ENCODE data around the gene CACHD1. TPM values are rescaled to one million over a fixed set of nuclear protein-coding genes. Genes with fewer than 3 reads are reported as not detected.
A peak's percentile ranks its signal among the peaks of the same experiment; 100 is the strongest.

CACHD1 gene
- total and polyA plus RNA-seq, 11 donors: 0.89 to 10.0 (median 2.4) TPM

DNA sequence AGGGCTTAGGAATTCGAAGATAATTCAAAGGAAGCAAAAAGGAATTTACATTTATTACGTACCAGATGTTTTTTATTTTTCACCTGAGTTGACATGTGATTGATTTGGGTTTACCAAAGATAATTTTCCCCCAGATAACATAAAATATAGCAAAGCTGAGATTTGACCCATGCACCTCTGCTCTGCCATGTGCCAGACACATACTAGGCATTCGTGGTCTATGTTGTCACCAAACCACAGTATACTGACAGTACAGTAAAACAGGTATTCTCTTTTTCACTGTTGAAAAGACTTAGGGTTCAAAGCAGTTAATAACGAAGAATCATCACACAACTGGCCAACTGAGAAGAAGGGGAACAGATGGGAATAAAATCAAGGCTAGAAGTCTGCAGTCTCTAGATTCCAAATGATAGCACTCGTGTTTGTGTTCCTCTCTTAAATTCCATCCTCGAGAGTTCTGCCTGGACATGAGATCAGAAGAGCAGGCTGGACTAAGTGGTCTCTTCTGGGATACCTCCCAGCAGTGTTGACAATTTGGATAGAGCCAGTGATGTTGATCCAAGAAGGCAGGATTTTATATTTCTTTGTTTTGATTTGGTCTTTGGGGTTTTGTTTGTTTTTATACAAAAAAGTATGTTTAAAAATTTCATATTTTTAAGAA, 189.7 kb downstream of the CACHD1 start:
- ATAC-seq (no peak), DNase-seq (no peak)
- 65 to 70% (median 67%) methylated on average over 6 of the region's 6 CpGs for WGBS, 4 donors
- Histone ChIP-seq H3K4me3 (no peak overlapping the region), H3K4me1 (peaks cover 0 to 2% (median 0%) of the 10 kb centered on the region in 12 donors), H3K36me3 (peaks cover 0 to 40% (median 0%) of the 10 kb centered on the region in 9 donors), H3K9me3 (no peaks in the 10 kb centered on the region), H3K27ac (no peak overlapping the region), H3K27me3 (no peaks in the 10 kb centered on the region)
- no peak for TF ChIP-seq POLR2A (IDR thresholded peaks at IDR 0.05)
- TF ChIP-seq, protein P1, sequence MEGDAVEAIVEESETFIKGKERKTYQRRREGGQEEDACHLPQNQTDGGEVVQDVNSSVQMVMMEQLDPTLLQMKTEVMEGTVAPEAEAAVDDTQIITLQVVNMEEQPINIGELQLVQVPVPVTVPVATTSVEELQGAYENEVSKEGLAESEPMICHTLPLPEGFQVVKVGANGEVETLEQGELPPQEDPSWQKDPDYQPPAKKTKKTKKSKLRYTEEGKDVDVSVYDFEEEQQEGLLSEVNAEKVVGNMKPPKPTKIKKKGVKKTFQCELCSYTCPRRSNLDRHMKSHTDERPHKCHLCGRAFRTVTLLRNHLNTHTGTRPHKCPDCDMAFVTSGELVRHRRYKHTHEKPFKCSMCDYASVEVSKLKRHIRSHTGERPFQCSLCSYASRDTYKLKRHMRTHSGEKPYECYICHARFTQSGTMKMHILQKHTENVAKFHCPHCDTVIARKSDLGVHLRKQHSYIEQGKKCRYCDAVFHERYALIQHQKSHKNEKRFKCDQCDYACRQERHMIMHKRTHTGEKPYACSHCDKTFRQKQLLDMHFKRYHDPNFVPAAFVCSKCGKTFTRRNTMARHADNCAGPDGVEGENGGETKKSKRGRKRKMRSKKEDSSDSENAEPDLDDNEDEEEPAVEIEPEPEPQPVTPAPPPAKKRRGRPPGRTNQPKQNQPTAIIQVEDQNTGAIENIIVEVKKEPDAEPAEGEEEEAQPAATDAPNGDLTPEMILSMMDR (IDR thresholded peaks at IDR 0.05): no peak
- intact Hi-C loops (cut with DNase I): loop anchor here in 2 of 10 donors (10.0 kb wide), 2 partner anchors 185 to 275 kb away; partner anchors contain the start of gene CACHD1 (in 1 of the 2)

DNA sequence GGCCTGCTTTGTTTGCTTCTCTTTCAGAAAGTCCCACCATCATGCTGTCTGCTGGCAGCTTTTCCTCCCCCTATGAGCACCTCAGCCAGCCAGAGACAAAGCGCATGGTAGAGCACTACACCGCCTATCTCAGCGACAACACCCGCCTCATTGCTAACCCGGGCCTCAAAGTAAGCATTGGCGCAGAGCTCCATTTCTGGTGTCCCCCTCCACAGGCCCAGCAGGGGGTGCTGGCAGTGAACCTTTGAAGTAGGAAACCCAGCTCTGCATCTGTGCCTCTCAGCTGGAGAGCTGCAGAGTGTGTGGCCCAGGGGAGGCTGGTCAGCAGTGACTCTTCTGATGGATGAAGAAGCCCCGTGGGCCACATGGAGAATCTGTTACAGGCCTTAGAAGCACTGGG, 193.7 kb downstream of the CACHD1 start:
- H3K27me3 ChIP-seq: no peaks in the 10 kb centered on the region
- no peak overlapping the region for H3K27ac ChIP-seq
- peak in 2 of 4 donors; percentile 18 to 36 for ATAC-seq
- H3K4me1 ChIP-seq: no peaks in the 10 kb centered on the region
- no peaks in the 10 kb centered on the region for H3K9me3 ChIP-seq
- no peak for DNase-seq
- peaks cover 0 to 48% (median 3%) of the 10 kb centered on the region in 9 donors for H3K36me3 ChIP-seq
- intact Hi-C loops (cut with DNase I): loop anchor here in 1 of 10 donors (10.0 kb wide), 1 partner anchor 279 kb away; no protein-coding TSS in a partner anchor
- 83 to 88% (median 86%) methylated on average over 7 of the region's 7 CpGs for WGBS, 4 donors
- no peak overlapping the region for H3K4me3 ChIP-seq
- TF ChIP-seq POLR2A (IDR thresholded peaks at IDR 0.05): no peak
- TF ChIP-seq, protein P1 (IDR thresholded peaks at IDR 0.05): peak in 2 of 12 donors; percentile 13 to 26

DNA sequence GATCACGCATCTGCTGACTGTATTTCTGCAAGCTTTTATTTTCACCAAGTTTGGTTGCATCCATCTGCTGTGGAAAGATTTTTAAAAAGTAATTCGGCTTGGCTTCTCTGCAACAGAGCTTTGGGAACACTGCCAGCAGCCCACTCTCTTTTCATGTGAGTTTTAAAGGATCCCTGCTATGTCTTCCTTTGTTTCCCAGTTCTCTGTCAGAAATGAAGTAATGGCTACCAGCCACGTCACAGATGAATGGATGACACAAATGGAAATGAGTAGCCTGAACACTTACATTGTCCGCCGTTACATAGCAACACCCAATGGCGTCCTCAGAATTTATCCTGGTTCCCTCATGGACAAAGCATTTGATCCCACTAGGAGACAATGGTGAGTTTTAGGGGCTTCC, 194.4 kb downstream of the CACHD1 start:
- Histone ChIP-seq H3K4me1 (peaks cover 0 to 6% (median 0%) of the 10 kb centered on the region in 12 donors), H3K27me3 (no peaks in the 10 kb centered on the region), H3K27ac (no peak overlapping the region), H3K9me3 (no peaks in the 10 kb centered on the region), H3K36me3 (peaks cover 0 to 42% (median 3%) of the 10 kb centered on the region in 9 donors), H3K4me3 (no peak overlapping the region)
- TF ChIP-seq, protein P1 (IDR thresholded peaks at IDR 0.05): no peak
- no peak for TF ChIP-seq POLR2A (IDR thresholded peaks at IDR 0.05)
- DNase-seq (no peak), ATAC-seq (no peak)
- intact Hi-C loops (cut with DNase I): loop anchor here in 1 of 10 donors (10.0 kb wide), 1 partner anchor 279 kb away; no protein-coding TSS in a partner anchor
- 84 to 89% (median 88%) methylated on average over 6 of the region's 6 CpGs for WGBS, 4 donors

DNA sequence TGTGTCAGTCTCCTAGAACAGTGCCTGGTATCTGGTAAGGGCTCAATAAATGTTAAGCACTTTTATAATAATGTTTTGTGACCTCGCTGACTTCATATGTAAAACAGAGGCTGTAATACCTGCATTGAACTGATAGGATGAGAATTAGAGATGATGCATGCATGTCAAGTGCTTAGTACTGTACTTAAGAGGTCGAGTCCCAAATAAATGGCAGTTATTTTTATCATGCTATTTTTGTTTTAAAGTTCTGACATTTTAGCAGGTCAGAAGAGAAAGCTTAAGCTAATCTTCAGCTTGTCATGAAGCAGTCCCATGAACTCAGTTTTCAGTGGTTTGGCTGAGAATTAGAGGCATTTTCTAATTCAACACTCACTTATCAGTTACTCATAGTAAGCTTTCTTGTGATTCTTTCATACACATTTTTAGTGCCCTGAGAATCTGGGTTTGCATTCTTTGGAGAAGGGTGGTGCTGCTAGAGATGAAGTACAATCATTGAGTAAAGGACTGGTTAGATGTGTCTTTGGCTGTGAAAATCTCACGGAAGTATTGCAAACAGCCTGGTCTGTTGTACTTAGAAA, 199.3 kb downstream of the CACHD1 start:
- no peak for TF ChIP-seq POLR2A (IDR thresholded peaks at IDR 0.05)
- TF ChIP-seq, protein P1 (IDR thresholded peaks at IDR 0.05): no peak
- peaks cover 0 to 15% (median 0%) of the 10 kb centered on the region in 12 donors for H3K4me1 ChIP-seq
- peaks cover 0 to 53% (median 0%) of the 10 kb centered on the region in 9 donors for H3K36me3 ChIP-seq
- H3K4me3 ChIP-seq: no peak overlapping the region
- H3K9me3 ChIP-seq: no peaks in the 10 kb centered on the region
- 60 to 65% (median 63%) methylated on average over 3 of the region's 3 CpGs for WGBS, 4 donors
- no peaks in the 10 kb centered on the region for H3K27me3 ChIP-seq
- DNase-seq (no peak), ATAC-seq (peak in 2 of 4 donors; percentile 60 to 66)
- intact Hi-C loops (cut with DNase I): loop anchor here in 1 of 10 donors (10.0 kb wide), 1 partner anchor 284 kb away; no protein-coding TSS in a partner anchor
- no peak overlapping the region for H3K27ac ChIP-seq
